HG03432 (cell line): ENCODE measurements around the gene VAV3.
"Not testable (repeated sequence)": the region's sequence is repeated elsewhere in the genome, so short reads cannot be mapped to it uniquely, and the experiment has no call there.

Experiments used
- ATAC-seq: cut with Tn5 transposase; IDR thresholded peaks from one replicate; pipeline ENCODE4 v1.9.1; 2021; ENCODE audit warnings: mild to moderate bottlenecking, moderate library complexity; ENCODE audit not compliant: unreplicated experiment

VAV3 gene, protein sequence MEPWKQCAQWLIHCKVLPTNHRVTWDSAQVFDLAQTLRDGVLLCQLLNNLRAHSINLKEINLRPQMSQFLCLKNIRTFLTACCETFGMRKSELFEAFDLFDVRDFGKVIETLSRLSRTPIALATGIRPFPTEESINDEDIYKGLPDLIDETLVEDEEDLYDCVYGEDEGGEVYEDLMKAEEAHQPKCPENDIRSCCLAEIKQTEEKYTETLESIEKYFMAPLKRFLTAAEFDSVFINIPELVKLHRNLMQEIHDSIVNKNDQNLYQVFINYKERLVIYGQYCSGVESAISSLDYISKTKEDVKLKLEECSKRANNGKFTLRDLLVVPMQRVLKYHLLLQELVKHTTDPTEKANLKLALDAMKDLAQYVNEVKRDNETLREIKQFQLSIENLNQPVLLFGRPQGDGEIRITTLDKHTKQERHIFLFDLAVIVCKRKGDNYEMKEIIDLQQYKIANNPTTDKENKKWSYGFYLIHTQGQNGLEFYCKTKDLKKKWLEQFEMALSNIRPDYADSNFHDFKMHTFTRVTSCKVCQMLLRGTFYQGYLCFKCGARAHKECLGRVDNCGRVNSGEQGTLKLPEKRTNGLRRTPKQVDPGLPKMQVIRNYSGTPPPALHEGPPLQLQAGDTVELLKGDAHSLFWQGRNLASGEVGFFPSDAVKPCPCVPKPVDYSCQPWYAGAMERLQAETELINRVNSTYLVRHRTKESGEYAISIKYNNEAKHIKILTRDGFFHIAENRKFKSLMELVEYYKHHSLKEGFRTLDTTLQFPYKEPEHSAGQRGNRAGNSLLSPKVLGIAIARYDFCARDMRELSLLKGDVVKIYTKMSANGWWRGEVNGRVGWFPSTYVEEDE

DNA sequence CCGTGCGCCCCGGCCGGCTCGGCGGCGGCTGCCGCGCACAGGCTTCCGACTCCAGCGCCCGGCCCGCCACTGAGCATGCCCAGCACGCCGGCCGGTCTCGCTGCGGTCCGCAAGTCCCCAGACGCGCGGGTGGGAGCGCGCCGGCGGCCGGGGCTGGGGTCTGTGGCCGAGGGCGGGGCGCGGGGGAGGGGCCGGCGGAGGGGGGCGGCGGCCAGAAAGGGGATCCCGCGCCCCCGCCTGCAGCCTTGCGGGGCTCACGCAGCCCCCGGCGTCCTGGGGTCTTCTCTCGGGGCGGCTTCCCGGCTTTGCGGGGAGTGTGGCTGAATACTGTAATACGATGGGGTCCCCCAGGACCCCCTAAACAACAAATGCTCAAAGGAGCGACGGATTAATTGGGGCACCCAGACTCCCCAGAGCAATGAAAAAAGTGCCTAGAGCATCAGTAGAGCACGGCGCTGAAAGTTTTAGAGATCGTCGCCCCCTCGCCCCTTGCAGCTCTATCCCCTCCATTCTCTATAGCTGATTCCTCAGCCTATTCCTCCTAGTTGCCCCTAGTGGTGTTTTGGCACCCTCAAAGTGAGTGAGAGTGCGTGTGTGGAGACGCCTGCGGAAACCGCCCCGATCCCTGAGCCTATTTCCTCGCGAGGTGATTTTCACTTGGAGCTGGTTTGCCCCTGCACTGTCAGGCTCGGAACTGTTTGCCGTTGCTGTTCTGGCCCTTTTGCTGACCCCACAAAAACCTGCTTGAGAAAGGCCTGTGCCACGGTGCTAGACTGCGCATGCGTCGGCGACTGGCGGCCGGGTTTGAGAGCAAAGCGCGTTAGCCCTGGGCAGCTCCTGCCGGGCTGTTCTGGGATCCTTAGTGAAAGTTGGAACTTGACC lies at the start of gene VAV3:
TSS of gene VAV3 (minus strand) at position 71 of the 882 bp plus-strand sequence. CDS start 311 bp downstream, outside the sequence.
- ATAC-seq, result peak; percentile 39

DNA sequence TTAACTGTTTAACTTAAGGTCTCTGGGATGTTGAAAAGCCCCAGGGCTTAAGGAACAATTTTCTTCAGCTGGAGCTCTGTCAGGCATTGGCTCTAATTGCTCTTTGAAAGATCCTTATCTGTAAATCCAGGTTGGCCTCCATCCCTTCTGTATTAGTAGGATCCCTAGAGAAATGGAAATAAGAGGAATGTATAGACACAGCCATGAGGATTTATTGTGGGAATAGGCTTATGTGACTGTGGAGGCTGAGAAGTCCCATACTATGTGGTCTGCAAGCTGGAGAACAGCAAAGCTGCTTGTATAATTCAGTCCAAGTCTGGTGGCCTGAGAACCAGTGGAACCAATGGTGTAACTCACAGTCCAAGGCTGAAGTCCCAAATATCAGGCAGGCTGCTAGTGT lies 47.6 kb upstream of the VAV3 start:
- no peak for ATAC-seq

DNA sequence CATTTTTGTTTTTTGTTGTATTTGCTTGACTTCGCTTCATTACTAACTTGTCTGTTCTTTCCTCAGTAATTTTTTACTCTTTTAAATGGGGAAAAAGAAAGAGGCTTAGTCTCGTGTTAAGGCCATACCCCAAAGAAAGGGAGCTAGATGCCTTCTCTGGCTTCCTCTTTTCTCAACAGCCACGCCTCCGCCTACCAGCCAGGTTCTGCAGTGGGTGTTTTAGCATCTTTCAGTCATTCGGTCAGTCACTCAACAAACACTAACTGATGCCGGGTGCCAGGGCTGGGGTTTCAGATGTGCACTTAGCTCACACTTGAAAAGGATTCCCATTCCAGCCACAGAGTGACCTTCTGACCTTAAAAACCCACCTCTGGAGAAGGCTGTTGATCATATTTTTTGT lies 46.3 kb upstream of the VAV3 start:
- no peak for ATAC-seq

DNA sequence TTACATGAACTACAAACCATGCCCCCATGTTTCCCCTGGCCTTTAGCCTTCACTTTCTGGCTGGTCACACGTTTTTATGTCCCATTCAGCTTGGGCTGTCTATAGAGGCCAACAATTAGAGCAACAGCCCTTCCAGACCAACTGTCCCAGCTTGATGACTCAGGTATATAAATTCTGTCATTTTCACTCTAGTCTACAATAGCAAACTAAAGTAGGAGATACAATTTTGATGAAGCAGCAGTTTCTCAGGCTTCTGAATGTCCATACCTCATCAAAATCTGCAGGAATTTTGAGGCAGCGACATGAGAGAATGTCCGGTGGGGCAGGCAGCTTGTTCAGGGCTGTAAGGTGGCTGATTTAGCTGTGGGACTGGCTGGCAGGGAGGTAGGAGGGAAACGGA lies 45.6 kb upstream of the VAV3 start:
- no peak for ATAC-seq

DNA sequence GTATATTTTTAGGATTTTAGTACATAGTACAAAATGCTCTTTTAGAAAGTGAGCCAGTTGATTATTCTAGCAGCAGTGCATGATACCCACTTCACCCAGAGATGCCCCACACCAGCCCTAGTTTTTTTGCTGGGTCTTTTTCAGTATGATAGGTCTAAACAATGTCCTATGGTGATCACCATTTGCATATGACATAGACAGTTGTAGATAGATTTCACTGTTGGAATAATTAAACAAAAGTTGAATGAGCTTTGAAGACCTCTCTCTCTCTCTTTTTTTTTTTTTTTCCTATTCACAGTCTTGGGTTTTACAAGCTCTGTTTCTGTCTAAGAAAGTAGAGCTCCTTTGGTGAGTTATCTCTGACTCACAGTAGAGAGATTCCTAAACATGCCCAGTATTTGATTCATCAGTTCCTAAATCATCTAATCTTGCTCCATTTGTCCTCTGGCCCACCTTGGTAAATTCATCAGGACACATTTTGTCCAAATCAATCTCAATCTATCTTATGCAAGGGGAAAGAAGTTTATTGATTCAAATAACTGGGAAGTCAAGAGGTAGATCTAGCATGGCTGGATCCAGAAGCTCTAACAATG lies 44.7 kb upstream of the VAV3 start:
- ATAC-seq, result no peak

DNA sequence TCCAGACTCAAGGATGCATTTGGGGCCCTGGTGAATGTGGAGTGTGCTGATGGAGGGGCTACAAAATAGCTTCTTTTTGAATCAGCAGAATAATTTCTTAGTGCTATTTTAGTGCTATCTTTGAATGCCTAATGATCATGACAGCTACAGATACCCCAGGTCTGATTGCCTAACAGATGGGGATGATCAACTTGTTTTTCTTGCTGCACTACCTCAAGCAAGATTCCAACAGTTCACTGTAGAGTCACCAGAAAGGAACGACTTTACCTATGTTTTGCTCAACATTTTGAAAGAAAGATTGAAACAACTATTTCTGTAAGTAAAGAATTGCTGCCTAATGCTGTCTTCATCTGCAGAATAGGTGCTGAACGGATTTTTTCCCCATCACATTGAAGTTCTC lies 42.6 kb upstream of the VAV3 start:
- no peak for ATAC-seq

DNA sequence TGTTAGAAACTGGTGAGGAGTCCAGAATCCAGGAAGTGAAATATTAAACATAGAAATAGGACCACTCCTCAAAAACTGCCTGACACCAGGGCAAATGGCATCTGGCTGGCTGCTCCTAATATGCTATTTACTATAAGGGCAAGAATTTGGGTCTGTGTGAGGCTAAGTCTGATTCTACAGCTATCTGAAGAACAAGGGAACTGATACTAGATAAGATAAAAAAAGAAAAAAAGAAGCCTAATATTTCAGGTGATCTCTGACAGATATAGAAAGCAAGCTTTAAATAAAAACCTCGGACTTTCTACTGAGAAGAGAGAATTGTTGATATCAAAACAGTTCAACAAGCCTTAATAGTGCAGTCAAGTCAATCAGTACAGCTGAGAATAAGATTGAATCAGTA lies 42.1 kb upstream of the VAV3 start:
- no peak for ATAC-seq

DNA sequence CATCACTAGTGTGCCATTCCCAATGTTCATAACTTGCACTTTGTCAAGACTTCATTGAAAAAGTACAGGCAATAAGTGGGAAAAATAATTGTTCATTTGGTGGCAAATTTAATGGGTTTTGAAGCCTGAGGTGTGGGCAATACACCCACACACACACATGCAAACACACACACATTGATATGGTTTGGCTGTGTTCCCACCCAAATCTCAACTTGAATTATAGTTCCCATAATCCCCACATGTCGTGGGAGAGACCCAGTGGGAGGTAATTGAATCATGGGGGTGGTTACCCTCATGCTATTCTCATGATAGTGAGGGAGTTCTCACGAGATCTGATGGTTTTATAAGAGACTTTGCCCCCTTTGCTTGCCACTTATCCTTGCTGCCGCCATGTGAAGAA lies 39.9 kb upstream of the VAV3 start:
- not testable (repeated sequence) for ATAC-seq

DNA sequence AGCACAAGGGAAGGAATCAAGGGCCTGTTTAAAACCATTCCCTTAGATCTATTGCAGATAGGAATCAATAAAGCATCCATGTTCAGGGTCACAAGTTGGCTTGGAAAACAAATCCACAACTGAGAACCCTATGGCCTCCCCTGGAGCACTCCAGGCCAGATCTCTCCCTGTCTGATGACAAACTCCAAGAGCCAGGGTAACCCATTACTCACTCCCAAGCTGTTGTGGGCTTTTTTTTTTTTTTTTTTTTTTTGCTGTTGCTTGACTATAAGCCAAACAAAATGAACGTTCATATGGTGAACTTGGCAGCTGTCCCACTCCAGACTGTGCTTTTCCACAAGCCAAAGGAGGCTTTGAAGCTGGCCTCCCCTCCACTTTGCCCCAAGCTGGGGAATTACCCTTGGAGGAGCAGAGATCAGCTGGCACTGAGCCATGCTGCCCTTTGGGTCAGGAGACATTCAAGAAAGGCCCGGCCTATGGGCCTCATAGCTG lies 35.7 kb upstream of the VAV3 start:
- ATAC-seq, result no peak

DNA sequence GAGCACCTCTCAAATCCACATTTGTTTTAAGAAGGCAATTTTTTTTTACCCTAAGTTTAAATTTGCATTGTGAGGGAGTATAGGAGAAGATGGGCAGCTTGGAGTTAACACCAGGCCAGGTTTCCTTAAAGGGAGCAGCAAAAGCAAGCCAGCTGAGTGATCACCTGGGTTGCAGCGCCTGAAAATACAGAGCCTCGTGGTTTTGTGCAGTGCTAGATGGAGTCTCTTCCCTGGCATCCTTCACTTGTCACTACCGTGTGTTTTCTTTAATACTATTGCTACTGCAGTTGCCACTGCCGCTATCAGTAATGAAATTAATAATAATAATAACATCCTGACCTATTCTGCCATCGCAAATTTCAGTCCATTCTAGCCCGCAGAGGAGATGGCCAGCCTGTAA lies 35.2 kb upstream of the VAV3 start:
- no peak for ATAC-seq

DNA sequence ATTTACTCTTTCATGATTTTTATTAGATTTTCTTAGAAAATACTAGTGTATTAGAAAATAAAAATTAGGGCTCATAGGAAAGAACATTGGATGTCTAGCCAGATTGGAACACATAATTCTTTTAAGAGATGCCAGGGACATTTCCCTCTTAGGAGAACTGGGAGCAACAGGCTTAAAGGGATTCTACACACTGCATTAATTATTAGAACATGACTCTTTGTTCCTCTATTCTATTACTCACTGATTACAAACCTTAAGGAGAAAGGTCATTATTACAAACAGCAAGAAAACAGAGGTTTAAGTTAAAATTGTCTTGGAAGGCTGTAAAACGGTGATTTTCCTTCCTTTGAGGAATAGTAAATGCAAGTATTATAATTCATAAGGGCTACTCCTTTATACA lies 32.9 kb upstream of the VAV3 start:
- ATAC-seq, result no peak

DNA sequence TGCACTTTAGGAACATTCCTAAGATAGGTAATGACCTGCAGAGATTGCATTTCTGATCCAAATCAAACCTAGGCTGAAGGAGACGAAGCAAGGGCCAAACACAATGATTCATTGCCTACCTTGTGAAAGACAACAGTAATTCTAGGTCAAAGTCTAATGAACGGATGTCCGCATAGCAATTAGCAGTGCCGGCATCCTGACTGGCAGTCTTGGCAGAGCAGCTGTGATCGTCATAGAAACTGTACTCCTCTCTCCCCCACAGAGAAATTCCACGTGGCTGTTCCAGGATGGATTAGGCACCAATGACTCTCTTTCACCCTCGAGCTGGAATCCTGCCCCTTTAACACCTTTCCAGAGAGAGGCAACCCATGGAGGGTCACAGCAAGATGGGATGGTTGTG lies 28.9 kb upstream of the VAV3 start:
- no peak for ATAC-seq

DNA sequence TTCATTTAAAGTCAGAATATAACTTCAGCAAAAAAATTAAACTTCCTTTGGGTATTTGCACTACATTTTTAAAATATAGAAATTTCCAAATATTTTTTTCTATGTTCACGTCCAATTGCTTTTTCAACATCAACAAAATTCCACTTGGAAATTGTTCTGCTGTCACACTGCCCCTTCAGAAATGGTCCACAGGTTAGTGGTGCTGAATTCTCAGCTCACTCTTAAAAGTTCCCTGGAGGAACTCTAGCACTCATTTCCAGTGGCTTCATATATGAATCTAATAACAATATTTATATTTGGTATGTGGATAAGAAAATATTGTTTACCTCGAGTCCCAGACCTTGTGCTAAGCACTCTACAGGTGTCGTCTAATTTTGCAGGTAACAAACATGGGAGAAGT lies 27.4 kb upstream of the VAV3 start:
- no peak for ATAC-seq

DNA sequence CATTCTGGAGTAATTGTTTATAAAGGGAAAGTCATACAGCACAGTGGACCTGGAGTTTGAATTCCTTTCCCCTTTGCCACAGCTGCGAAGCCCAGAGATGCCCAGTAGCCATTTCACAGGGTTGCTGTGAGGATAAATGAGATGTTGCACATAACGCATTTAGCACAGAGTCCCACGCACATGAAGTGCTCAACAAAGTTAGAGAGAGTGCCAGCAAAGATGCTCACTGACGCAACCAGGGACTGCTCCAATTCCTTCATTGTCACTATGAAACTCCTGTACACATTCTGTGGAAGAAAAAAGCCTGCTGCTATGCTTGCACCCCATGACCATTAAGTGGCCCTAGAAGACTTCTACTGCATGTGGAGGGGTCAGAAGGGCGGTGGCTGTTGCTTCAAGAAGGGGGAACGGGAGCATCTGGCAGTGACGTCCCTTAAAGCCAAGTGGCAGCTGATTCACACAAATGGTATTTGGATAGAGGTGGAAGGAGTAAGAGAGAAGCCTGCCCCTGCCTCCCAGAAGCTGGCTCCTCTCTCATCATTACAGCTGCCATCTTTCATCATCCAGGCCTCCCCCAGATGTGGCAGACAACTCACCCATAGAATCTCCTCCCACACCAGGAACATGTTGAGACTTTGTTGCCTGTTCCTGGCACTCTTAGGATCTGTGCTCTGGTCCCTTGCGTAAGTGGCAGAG lies 26.5 kb upstream of the VAV3 start:
- ATAC-seq, result no peak

DNA sequence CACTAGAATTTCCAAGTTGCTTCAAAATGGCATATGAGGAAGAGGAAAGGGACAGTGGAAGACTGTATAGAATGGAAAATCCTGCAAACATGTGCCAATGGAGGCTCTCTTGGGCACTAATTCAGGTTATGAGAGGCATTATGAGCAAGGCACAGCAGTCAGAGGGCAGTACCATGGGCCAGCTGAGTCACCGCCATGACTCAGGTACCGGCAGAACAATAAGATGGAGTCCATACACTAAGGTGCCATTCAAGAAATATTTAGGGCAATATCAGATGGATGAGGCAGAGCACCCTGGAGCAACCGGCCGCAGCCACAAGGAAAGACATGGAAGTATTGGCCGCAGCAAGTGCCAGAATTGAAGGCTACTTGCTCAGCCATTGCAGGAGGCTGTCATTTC lies 25.6 kb upstream of the VAV3 start:
- no peak for ATAC-seq

DNA sequence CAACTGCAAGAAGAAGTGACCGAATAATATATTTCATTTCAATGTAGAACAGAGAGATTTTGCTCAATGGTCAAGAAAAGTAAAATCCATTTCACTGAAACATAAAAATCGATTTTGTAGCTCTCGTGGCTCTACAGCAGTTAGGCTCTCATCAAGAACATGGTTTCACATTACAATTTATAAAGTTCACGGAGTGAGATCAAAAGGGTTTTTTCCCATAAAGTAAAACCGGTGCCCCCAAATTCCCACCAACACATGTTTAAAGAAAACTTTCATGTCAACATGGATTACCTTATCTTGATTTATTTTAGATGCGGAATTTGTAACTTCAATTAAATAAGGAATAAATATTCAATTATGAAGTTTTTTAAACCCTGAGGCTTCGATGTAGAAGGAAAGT lies 16.3 kb upstream of the VAV3 start:
- ATAC-seq, result no peak

DNA sequence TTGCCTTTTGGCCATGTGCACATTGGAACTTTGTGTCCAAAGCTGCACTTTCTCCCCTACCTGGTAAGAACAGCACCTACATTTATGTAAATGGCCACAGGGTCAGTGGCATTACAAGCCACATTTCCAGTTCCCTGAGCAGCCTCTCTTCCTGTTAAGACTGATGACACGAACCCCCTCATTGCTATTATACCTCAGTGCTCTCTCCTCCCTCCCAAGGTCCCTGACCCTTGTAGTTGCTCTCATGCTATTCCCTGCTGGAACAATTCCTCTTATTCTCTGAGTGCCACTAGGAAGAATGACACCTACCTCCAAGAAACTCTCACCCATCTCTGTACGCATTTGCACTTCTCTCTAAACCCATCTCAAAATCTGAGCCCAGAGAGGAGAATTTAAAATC lies 14.9 kb upstream of the VAV3 start:
- ATAC-seq, result no peak

DNA sequence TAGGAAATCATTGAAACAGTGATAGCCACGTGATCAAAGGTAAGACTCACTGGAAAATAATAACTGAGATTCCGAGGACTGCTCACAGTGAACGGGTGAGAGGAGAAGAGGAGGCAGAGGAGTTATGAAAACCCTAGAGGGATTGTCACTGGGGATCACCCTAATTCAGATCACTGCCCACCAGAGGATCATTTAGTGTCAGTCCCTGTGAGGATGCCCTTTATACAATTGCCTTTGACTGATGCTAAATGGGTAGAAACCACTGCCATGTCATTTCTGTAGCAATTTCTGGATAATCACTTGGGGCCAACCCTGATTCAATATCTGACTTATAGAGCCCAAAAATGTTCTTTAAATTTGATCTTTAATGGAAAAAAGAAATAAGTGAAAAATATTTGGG lies 14.1 kb upstream of the VAV3 start:
- ATAC-seq, result no peak

DNA sequence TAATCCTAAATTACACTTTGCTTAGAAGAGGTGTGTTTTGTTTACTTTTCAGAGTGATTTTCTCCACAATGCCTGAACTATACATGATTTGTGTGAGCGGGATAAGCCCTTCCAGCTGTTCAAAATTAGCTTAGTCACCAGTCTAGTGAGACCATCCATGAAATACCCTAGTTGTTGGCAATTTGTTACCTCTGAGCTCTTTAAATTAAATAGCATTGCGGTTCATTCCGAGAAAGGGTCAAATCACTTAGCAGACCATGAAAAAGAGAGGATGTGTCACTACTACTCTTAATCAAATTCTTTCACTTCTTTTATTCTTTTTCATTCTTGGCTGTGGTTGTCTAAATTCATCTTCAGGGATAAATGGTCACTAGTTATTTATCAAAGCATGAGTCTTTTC lies 11.9 kb upstream of the VAV3 start:
- no peak for ATAC-seq

DNA sequence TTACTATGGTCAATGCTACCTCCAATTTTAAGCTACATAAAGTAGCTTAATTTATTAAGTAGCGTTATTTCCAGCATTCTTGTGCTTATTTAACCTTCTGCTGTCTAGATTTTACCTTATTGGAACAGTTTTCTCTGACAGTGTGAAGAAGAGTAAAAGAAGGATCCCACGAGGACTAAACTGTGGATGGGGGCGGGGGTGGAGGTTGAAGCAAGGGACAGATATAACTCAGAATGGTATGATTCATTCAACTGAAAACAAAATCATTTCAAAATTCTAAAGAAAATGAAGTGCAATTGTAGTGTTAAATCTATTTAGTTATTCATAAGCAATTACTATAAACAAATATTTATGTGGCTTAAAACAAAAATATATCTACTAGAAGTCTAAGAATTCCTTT lies 11.5 kb upstream of the VAV3 start:
- no peak for ATAC-seq
